Stomach (tissue), 4 donors: ENCODE data around the gene TPRG1.

Experiments used
- CTCF ChIP-seq, 7 experiments: fragments of 450-650 bp in 4 of 7; fragments of 200-600 bp in 3 of 7; sonication (generic) in 3 of 7; IDR thresholded peaks; one replicate each; pipeline ENCODE4 v1.5.1; 2016 to 2019; ENCODE audit warnings: antibody characterized with exemption in 7 of 7, control low read depth in 2 of 7, mild to moderate bottlenecking in 1 of 7
- EP300 ChIP-seq: sonication (generic); formaldehyde crosslinking; IDR thresholded peaks from one replicate; pipeline ENCODE4 v1.6.1; 2017; ENCODE audit warnings: antibody characterized with exemption
- POLR2A ChIP-seq, 4 donors: fragments of 450-650 bp; IDR thresholded peaks; one replicate each; pipeline ENCODE4 v1.6.1; 2016; ENCODE audit warnings: antibody characterized with exemption in 4 of 4, control low read depth in 2 of 4, mild to moderate bottlenecking in 1 of 4, moderate library complexity in 1 of 4
- POLR2AphosphoS5 ChIP-seq, 3 donors: sonication (generic); formaldehyde crosslinking; IDR thresholded peaks; one replicate each; pipeline ENCODE4 v1.6.1; 2016; ENCODE audit warnings: antibody characterized with exemption in 3 of 3

- TF ChIP-seq CTCF (IDR thresholded peaks at IDR 0.05) = no peak
- no peak for TF ChIP-seq POLR2AphosphoS5 (IDR thresholded peaks at IDR 0.05)
- TF ChIP-seq POLR2A (IDR thresholded peaks at IDR 0.05) = no peak
- TF ChIP-seq EP300 = no peak
These were observed 178.0 kb downstream of the TPRG1 start for GRCh38 chr3:189349772-189350171.
